ENCODE measurements around the gene GIGYF2.

GIGYF2 gene

GRCh38 chr2:232886176-232886575 is 189.0 kb downstream of the GIGYF2 start:
- no peak for TF ChIP-seq MAX (IDR thresholded peaks at IDR 0.05; ENCODE audit: low read depth, low read length)
- TF ChIP-seq MYC (IDR thresholded peaks at IDR 0.05; ENCODE audit: low read depth, low read length): no peak
- TF ChIP-seq POLR2A (IDR thresholded peaks at IDR 0.05; ENCODE audit: extremely low read depth, insufficient read length): no peak
- no peak for TF ChIP-seq CTCF (IDR thresholded peaks at IDR 0.05; ENCODE audit: low read depth, low read length)
- no peak overlapping the region for H3K4me3 ChIP-seq (ENCODE audit: low read depth, low read length)
- DNase-seq (ENCODE audit: low read depth): no peak

GRCh38 chr2:232886632-232887031 is 189.5 kb downstream of the GIGYF2 start:
- H3K4me3 ChIP-seq (ENCODE audit: low read depth, low read length): no peak overlapping the region
- TF ChIP-seq MAX (IDR thresholded peaks at IDR 0.05; ENCODE audit: low read depth, low read length) (no peak), CTCF (IDR thresholded peaks at IDR 0.05; ENCODE audit: low read depth, low read length) (no peak)
- DNase-seq (ENCODE audit: low read depth): no peak

- no peak overlapping the region for H3K4me3 ChIP-seq (ENCODE audit: low read depth, low read length)
- DNase-seq (ENCODE audit: low read depth): peak; percentile 28
- TF ChIP-seq MYC (IDR thresholded peaks at IDR 0.05; ENCODE audit: low read depth, low read length) (no peak), CTCF (IDR thresholded peaks at IDR 0.05; ENCODE audit: low read depth, low read length) (peak; percentile 16)
Measured at GRCh38 chr2:232887171-232887850, 190.2 kb downstream of the GIGYF2 start.

- no peak for TF ChIP-seq POLR2A (IDR thresholded peaks at IDR 0.05; ENCODE audit: extremely low read depth, insufficient read length)
- no peak for TF ChIP-seq MYC (IDR thresholded peaks at IDR 0.05; ENCODE audit: low read depth, low read length)
- no peak for TF ChIP-seq MAX (IDR thresholded peaks at IDR 0.05; ENCODE audit: low read depth, low read length)
- no peak for TF ChIP-seq CTCF (IDR thresholded peaks at IDR 0.05; ENCODE audit: low read depth, low read length)
- no peak for DNase-seq (ENCODE audit: low read depth)
Measured at GRCh38 chr2:232888099-232888836, 191.1 kb downstream of the GIGYF2 start.

GRCh38 chr2:232888839-232889529 is 191.9 kb downstream of the GIGYF2 start:
- no peak for DNase-seq (ENCODE audit: low read depth)
- no peak for TF ChIP-seq MAX (IDR thresholded peaks at IDR 0.05; ENCODE audit: low read depth, low read length)
- no peak for TF ChIP-seq MYC (IDR thresholded peaks at IDR 0.05; ENCODE audit: low read depth, low read length)
- no peak for TF ChIP-seq POLR2A (IDR thresholded peaks at IDR 0.05; ENCODE audit: extremely low read depth, insufficient read length)
- TF ChIP-seq CTCF (IDR thresholded peaks at IDR 0.05; ENCODE audit: low read depth, low read length): no peak
- H3K4me3 ChIP-seq (ENCODE audit: low read depth, low read length): no peak overlapping the region

More at GRCh38 chr2:232888099-232888836, 191.1 kb downstream of the GIGYF2 start:
- no peak overlapping the region for H3K4me3 ChIP-seq (ENCODE audit: low read depth, low read length)

All from NB4 (cell line).